WTC11 (cell line): Measurements from ENCODE around the gene PRAC2. TPM values are rescaled to one million over a fixed set of nuclear protein-coding genes. Genes with fewer than 3 reads are reported as not detected.

Experiments used
- ATAC-seq: fragments of 200-7000 bp; cut with Tn5 transposase; 2 replicates; pipeline ENCODE4 v1.10.0; 2021; ENCODE audit warnings: mild to moderate bottlenecking, moderate library complexity
- CTCF ChIA-PET: fragments of 300-600 bp; sonication (Branson Sonifier 250); formaldehyde crosslinking; loops from one replicate; lab custom pipeline; 2021; ENCODE audit warnings: antibody characterized with exemption; lab: Charles Lee
- POLR2A ChIA-PET: fragments of 350-600 bp; sonication (Branson Sonifier 250); formaldehyde crosslinking; loops from one replicate; lab custom pipeline; 2021; ENCODE audit warnings: antibody characterized with exemption; lab: Charles Lee
- DNase-seq: peaks from one replicate; pipeline ENCODE4 v3.0.0; 2021; ENCODE audit warnings: low spot score
- H3K27ac Mint-ChIP-seq: 2 replicates; pipeline ENCODE4 v1.8.0; 2021; ENCODE audit warnings: mixed read lengths
- H3K27me3 Mint-ChIP-seq: 2 replicates; pipeline ENCODE4 v1.8.0; 2021; ENCODE audit warnings: low read depth, mild to moderate bottlenecking, moderate library complexity, mixed read lengths
- H3K36me3 Mint-ChIP-seq: 2 replicates; pipeline ENCODE4 v1.8.0; 2021; ENCODE audit warnings: mixed read lengths
- H3K4me1 Mint-ChIP-seq: 2 replicates; pipeline ENCODE4 v1.8.0; 2022; ENCODE audit warnings: mixed read lengths
- H3K4me3 Mint-ChIP-seq: 2 replicates; pipeline ENCODE4 v1.8.0; 2021; ENCODE audit warnings: mild to moderate bottlenecking, moderate library complexity, mixed read lengths
- H3K9me3 Mint-ChIP-seq: 2 replicates; pipeline ENCODE4 v1.8.0; 2021; ENCODE audit warnings: mixed read lengths
- AFF4 ChIP-seq: sonication (generic); formaldehyde crosslinking; IDR thresholded peaks from 2 replicates; pipeline ENCODE4 v1.8.1; 2023; ENCODE audit warnings: mild to moderate bottlenecking, missing genetic modification reagents, borderline replicate concordance
- CDX4 ChIP-seq: fragments of 250-450 bp; sonication (Bioruptor Pico); IDR thresholded peaks from 2 replicates; pipeline ENCODE4 v1.9.0; 2021; ENCODE audit warnings: moderate library complexity, mild to moderate bottlenecking, inconsistent platforms, borderline replicate concordance
- E2F4 ChIP-seq: sonication (generic); formaldehyde crosslinking; IDR thresholded peaks from 2 replicates; pipeline ENCODE4 v1.8.1; 2022; ENCODE audit warnings: low read depth, mild to moderate bottlenecking, moderate library complexity, missing genetic modification reagents, borderline replicate concordance
- ESRRA ChIP-seq: sonication (generic); formaldehyde crosslinking; IDR thresholded peaks from 2 replicates; pipeline ENCODE4 v1.8.1; 2022; ENCODE audit warnings: mild to moderate bottlenecking, missing genetic modification reagents, borderline replicate concordance
- FOXJ3 ChIP-seq: sonication (generic); formaldehyde crosslinking; IDR thresholded peaks from 2 replicates; pipeline ENCODE4 v1.9.0; 2021; ENCODE audit warnings: missing genetic modification reagents, mild to moderate bottlenecking, borderline replicate concordance
- MAX ChIP-seq: sonication (generic); formaldehyde crosslinking; IDR thresholded peaks from 2 replicates; pipeline ENCODE4 v1.8.0; 2022; ENCODE audit warnings: mild to moderate bottlenecking, missing genetic modification reagents
- MLX ChIP-seq: sonication (generic); formaldehyde crosslinking; IDR thresholded peaks from 2 replicates; pipeline ENCODE4 v1.8.1; 2023; ENCODE audit warnings: mild to moderate bottlenecking, missing genetic modification reagents, moderate library complexity
- MYBL2 ChIP-seq: sonication (generic); formaldehyde crosslinking; IDR thresholded peaks from 2 replicates; pipeline ENCODE4 v1.8.1; 2023; ENCODE audit warnings: mild to moderate bottlenecking, moderate library complexity, missing genetic modification reagents
- PRDM15 ChIP-seq: sonication (generic); formaldehyde crosslinking; IDR thresholded peaks from 2 replicates; pipeline ENCODE4 v1.8.0; 2022; ENCODE audit warnings: missing genetic modification reagents
- TEAD1 ChIP-seq: sonication (generic); formaldehyde crosslinking; IDR thresholded peaks from 2 replicates; pipeline ENCODE4 v1.8.0; 2022; ENCODE audit warnings: mild to moderate bottlenecking, missing genetic modification reagents
- ZNF281 ChIP-seq: sonication (generic); formaldehyde crosslinking; IDR thresholded peaks from 2 replicates; pipeline ENCODE4 v1.8.0; 2023; ENCODE audit warnings: mild to moderate bottlenecking, missing genetic modification reagents
- ZNF425 ChIP-seq: fragments of 250-450 bp; sonication (Bioruptor Pico); conservative IDR thresholded peaks from 2 replicates; pipeline ENCODE4 v1.9.0; 2021; ENCODE audit warnings: mild to moderate bottlenecking
- ZNF532 ChIP-seq: fragments of 250-450 bp; sonication (Bioruptor Pico); IDR thresholded peaks from 2 replicates; pipeline ENCODE4 v1.9.0; 2021; ENCODE audit warnings: mild to moderate bottlenecking, borderline replicate concordance
- total RNA-seq: library from RNA; stranded (reverse); gene quantifications from 3 replicates; pipeline ENCODE4 v1.2.3, GENCODE V29; 2021

Gene PRAC2
- total RNA-seq, 1 experiment from 2014 or later = 22.3 TPM

- ATAC-seq = no peak
- peak overlapping the region; percentile 56 for H3K4me3 Mint-ChIP-seq
- H3K27ac Mint-ChIP-seq = no peak overlapping the region
- H3K9me3 Mint-ChIP-seq = no peaks in the 10 kb centered on the region
- H3K36me3 Mint-ChIP-seq = no peaks in the 10 kb centered on the region
- TF ChIP-seq ZNF532 = no peak
- TF ChIP-seq FOXJ3 (CRISPR knock-in tag) = no peak
- TF ChIP-seq MAX = no peak
- no peak for TF ChIP-seq ZNF425 (CRISPR knock-in tag)
- TF ChIP-seq ZNF281 (CRISPR knock-in tag) = no peak
- TF ChIP-seq PRDM15 (CRISPR knock-in tag) = no peak
- no peak for TF ChIP-seq MLX (CRISPR knock-in tag)
- TF ChIP-seq MYBL2 = no peak
- CTCF ChIA-PET = interaction anchor here (0.6 to 2.4 kb wide), 9 partner anchors 10 to 123 kb away, joined by 3 to 14 read pairs (median 5); no protein-coding TSS in a partner anchor
- POLR2A ChIA-PET = no interaction called here
- H3K4me1 Mint-ChIP-seq = peaks cover 19% of the 10 kb centered on the region
- DNase-seq = no peak
- peaks cover 99% of the 10 kb centered on the region for H3K27me3 Mint-ChIP-seq
Measured at GRCh38 chr17:48755356-48755755, 32.4 kb downstream of the PRAC2 start.

GRCh38 chr17:48756830-48757251 is 33.9 kb downstream of the PRAC2 start:
- ChIA-PET POLR2A (no interaction called here), CTCF (interaction anchor here (0.7 to 2.4 kb wide), 3 partner anchors 32 to 78 kb away, joined by 3 to 14 read pairs (median 3); no protein-coding TSS in a partner anchor)
- no peak overlapping the region for H3K27ac Mint-ChIP-seq
- peaks cover 99% of the 10 kb centered on the region for H3K27me3 Mint-ChIP-seq
- no peak overlapping the region for H3K4me3 Mint-ChIP-seq
- no peaks in the 10 kb centered on the region for H3K9me3 Mint-ChIP-seq
- ATAC-seq = no peak
- no peaks in the 10 kb centered on the region for H3K36me3 Mint-ChIP-seq
- no peak for DNase-seq
- H3K4me1 Mint-ChIP-seq = peaks cover 16% of the 10 kb centered on the region
- TF ChIP-seq AFF4 (no peak), ESRRA (no peak), E2F4 (CRISPR knock-in tag) (no peak), CDX4 (no peak), TEAD1 (no peak)
